Measurements from ENCODE around the gene GABRG3.

The GABRG3 gene

DNA sequence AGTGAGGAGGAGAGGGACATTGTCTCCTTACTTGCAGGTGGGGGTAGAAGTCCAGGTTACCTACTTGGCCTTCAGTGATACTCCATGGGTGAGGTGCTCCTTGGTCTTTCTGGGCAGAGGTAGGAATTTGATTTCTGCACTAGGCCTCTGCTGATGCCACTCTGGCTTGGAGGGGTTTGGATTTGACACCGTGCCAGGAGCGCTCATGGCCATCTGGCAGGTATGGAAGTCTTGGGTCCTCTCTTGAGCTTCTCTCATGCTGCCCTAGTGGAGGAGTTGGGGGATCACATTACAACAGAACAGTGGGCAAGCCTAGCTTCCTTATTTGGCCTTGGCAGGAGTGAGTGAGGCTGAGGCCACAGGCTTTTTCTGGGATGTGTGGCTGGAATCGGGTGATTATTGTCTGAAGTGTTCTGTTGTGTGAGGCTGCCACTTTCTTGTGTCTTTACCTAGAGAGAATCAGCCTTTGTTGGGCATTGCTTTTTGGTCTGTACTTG, 525.0 kb downstream of the GABRG3 start:
- DNase-seq (ENCODE audit: low read depth in 2 of 2): no peak

GRCh38 chr15:27498700-27499099, 527.7 kb downstream of the GABRG3 start:
- DNase-seq (ENCODE audit: low read depth in 2 of 2): no peak

DNA sequence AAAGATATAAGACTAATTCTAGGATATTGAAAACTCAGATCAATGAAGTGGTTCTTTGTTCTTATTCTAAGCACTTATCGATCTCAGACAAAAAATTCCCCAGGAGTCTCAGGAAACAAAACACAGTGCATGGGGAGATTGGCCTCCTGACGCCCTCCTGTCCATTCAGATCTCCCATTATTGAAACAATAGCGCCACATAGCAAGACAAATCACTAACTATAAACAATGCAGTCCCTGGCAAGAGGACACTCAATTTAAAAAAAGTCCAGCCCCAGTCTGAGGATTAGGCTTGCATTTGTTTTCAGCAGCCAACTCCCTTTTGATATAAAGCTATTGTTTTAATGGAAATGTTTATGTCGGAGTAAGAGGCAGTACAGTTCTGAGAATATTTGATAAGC, 528.2 kb downstream of the GABRG3 start:
- no peak for DNase-seq (ENCODE audit: low read depth in 2 of 2)

DNA sequence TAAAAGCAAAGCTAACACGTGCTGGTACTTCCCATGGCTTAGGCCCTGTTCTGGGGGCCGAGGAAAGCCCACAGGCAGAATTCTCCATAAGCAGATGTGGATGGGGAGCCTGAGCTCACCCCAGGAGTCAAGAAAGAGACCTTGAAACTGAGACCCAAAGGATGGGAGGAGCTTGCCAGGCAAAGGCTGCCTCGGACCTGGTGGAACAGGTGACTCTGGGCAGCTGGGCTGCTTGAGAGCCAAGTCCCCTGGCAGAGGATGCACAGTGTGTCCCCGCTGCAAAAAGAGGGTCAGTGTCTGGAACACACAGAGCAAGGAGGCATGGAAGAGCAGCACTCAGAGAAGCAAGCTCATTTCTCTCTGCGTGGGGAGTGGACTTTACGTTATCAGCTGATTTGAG, 528.7 kb downstream of the GABRG3 start:
- no peak for DNase-seq (ENCODE audit: low read depth in 2 of 2)

GRCh38 chr15:27500206-27500605, 529.2 kb downstream of the GABRG3 start:
- DNase-seq (ENCODE audit: low read depth in 2 of 2): no peak

DNA sequence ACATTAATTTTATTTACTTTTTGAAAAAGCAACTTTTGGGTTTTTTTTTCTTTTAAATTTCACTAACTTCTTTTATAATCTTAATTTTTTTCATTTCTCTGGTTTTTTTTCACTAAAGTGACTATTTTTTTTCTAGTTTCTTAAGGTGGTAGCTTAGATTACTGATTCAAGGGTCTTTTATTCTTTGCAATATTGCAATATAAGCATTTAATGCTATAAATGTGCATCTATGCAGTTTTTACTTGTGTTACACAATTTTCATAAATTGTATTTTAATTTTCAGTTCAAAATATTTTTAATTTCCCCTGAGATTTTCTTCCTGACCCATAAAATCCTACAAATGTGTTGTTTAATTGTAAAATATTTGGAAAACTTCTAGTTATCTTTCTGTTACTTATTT, 535.8 kb downstream of the GABRG3 start:
- DNase-seq (ENCODE audit: low read depth in 2 of 2): no peak

DNA sequence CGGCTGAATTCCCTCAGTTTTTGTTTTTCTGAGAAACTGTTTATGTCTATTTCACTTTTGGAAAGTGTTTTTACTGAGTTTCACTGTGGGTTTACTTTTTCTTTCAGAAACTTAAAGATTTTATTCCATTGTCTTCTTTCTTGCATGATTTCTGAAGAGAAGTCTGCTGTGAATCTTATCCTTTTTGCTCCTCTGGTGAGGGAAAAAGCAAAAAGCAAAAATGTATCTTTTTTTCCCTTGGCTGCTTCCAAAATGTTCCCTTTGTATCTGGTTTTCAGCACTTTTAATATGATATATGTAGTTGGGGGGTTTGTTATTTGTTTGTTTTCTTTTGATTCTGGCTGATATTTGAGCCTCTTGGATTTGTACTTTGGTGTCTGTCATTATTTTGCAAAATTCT, 538.0 kb downstream of the GABRG3 start:
- no peak for DNase-seq (ENCODE audit: low read depth in 2 of 2)

- DNase-seq (ENCODE audit: low read depth in 2 of 2): no peak
These were observed 541.5 kb downstream of the GABRG3 start for GRCh38 chr15:27512281-27513001.

DNA sequence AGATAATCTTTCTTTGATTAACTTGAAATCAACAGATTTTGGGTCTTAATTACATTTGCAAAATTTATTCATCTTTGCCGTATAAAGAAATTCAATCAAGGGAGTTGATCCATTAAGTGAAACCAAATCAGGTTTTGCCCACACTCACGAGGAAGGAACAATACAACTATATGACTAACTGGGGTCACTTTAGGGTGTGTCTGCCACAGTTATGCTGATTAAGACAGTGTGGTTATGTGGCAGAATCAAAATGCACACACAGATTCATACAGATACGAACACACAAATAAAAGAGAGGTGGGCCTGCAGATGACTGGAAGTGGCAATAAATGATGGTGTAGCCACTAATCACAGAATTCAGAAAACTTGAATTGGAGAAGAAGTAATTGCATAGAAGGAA, 543.5 kb downstream of the GABRG3 start:
- no peak for DNase-seq (ENCODE audit: low read depth in 2 of 2)

- DNase-seq (ENCODE audit: low read depth in 2 of 2): no peak
These were observed 556.6 kb downstream of the GABRG3 start for GRCh38 chr15:27527490-27528067.

DNA sequence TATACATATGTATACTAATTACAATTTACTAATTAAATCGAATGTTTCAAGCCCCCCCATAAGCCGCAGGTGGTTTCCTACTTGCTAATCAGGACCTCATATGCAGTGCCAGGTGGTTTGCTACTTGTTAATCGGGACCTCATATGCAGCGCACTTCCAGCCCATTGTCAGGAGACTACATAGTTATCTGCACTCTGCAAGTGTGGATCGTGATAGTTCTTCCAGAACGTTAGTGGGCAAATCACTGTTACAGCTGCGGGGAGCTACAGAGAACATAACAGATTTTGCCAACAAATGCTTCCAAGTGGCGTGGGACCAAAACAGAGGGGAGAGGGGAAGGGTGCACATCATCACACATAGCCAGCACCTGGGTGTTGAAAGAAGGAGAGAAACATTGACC, 558.4 kb downstream of the GABRG3 start:
- DNase-seq (ENCODE audit: low read depth in 2 of 2): no peak

- DNase-seq (ENCODE audit: low read depth in 2 of 2): no peak
These were observed 560.0 kb downstream of the GABRG3 start for GRCh38 chr15:27530994-27531393.

DNA sequence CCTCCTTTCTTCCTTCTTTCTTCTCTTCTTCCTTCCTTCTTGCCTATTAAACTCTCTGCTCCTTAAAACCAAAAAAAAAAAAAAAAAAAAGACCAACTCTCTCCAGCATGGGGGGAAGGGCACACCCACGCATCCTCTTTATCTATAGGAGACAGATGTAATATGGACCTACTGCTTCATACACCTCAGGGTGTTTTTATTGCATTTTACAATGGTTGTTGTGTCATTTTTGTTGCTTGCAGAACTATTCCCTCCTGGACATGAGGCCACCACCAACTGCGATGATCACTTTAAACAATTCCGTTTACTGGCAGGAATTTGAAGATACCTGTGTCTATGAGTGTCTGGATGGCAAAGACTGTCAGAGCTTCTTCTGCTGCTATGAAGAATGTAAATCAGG, 561.4 kb downstream of the GABRG3 start:
- no peak for DNase-seq (ENCODE audit: low read depth in 2 of 2)

GRCh38 chr15:27535445-27536129, 564.6 kb downstream of the GABRG3 start:
- no peak for DNase-seq (ENCODE audit: low read depth in 2 of 2)

GRCh38 chr15:27538325-27538724, 567.3 kb downstream of the GABRG3 start:
- no peak for DNase-seq (ENCODE audit: low read depth in 2 of 2)

DNA sequence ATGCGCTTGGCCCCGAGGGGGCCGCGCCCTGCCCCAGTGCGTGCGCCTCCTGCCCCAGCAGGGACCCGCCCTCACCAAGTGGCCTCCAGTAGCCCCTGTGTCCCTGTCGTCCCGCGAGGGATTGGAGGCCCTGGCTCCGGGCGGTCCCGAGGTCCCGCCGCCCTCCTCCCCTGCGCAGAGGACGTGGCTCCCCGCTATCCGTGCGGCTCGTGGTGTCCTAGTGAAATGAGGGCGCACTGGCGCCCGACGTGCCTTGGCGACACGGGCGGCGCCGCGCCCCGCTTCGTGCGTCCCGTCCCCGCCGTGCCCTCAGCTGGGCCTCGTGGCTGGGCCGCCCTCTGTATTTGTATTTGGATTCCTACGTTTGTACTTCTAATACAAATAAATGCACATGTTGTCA, 570.6 kb downstream of the GABRG3 start:
- no peak for DNase-seq (ENCODE audit: low read depth in 2 of 2)

- DNase-seq (ENCODE audit: low read depth in 2 of 2): no peak
These were observed 574.7 kb downstream of the GABRG3 start for GRCh38 chr15:27545494-27546255.

- DNase-seq (ENCODE audit: low read depth in 2 of 2): no peak
These were observed 578.8 kb downstream of the GABRG3 start for GRCh38 chr15:27549746-27550145.

GRCh38 chr15:27550635-27551034, 579.7 kb downstream of the GABRG3 start:
- DNase-seq (ENCODE audit: low read depth in 2 of 2): no peak

GRCh38 chr15:27561816-27562215, 590.8 kb downstream of the GABRG3 start:
- DNase-seq (ENCODE audit: low read depth in 2 of 2): no peak

GRCh38 chr15:27563765-27564370, 592.9 kb downstream of the GABRG3 start:
- DNase-seq (ENCODE audit: low read depth in 2 of 2): no peak

DNA sequence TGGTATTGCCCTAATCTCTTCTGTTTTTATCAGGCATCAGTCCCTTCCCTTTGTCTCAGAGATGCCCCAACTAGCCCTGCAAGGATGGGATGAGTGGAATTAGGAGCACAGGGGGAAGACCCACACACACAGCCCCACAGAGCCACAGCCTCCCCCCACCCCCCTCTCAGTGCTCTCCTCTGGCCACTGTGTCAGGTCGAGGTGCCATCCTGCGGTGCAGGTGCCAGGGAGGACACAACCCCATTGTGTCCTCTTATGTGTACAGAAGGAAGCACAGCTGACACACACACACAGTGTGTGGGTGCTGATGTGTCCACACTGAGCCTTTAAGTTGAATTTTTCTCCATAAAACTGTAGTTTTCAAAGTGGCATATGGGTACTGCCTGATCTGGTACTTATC, 593.7 kb downstream of the GABRG3 start:
- DNase-seq (ENCODE audit: low read depth in 2 of 2): no peak
